SK-MEL-5 (cell line): ENCODE measurements around the gene VDR. TPM values are rescaled to one million over a fixed set of nuclear protein-coding genes. Genes with fewer than 3 reads are reported as not detected.

Experiments used
- DNase-seq: peaks from one replicate; pipeline ENCODE4 v3.0.0-alpha.2; 2016; ENCODE audit warnings: low read depth, low spot score
- in situ Hi-C: cut with HindIII; loops from 2 replicates; pipeline ENCODE4 v1.10.0; 2016; ENCODE audit warnings: low sequenced_read_pairs, high pct_unique_total_duplicates, low pct_unique_long_range_greater_than_20kb
- total RNA-seq: library from RNA; depleted of rRNA; stranded (reverse); fragments of >200 nt; shearing (Covaris generic); gene quantifications from 2 replicates; pipeline ENCODE4 v1.2.3, GENCODE V29; 2014

Gene VDR
- total RNA-seq, 1 experiment from 2014 or later, result 1.4 TPM

DNA sequence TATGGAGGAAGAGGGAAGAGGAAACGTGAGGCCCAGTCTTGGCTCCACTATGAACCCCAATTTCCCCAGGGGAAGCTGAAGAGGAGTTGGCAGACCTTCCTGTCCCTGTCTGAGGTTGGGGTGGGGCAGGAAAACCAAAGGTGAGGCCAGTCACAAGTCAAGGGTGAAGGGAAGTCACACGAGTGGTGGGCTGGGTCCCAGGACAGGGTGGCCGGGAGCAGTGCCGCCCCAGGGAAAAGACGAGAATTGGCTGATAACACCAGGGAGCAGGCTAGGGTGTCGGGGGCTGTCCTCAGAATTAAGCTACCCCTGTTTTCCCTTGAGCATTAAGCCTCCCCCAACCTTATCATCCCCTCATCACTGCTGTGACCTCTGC is 3.1 kb downstream of the VDR start:
- DNase-seq, result no peak
- in situ Hi-C loops, result no loop called here

- in situ Hi-C loops, result no loop called here
- no peak for DNase-seq
These were observed 3.6 kb downstream of the VDR start for GRCh38 chr12:47901063-47901717.

- no peak for DNase-seq
- in situ Hi-C loops, result no loop called here
These were observed 4.4 kb downstream of the VDR start for GRCh38 chr12:47900131-47901062.

GRCh38 chr12:47899466-47899865 is 5.3 kb downstream of the VDR start:
- DNase-seq, result no peak
- in situ Hi-C loops, result no loop called here

DNA sequence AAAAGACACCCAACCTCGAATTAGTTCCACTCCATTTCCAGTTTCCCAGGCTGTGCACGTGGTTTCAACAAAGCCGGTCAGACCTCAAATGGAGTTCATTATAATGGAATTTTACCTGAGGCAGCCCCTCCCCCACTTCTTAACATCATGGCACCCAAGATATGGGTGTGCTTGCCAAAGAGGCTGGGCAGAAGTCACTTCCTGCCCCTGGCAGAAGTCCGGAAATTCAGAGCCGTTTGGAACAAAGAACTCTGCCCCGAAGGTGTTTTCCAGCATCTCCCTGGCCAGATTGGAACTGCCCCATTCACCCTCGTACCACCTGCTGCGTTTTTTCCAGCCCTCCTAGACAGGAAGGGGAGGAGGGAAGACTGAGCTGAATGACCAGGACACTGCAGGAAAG is 8.2 kb downstream of the VDR start:
- in situ Hi-C loops, result no loop called here

GRCh38 chr12:47896022-47896421 is 8.8 kb downstream of the VDR start:
- in situ Hi-C loops, result no loop called here
- DNase-seq, result no peak

More for the DNA sequence above, 8.2 kb downstream of the VDR start:
- DNase-seq, result peak; percentile 55

GRCh38 chr12:47894652-47895051 is 10.1 kb downstream of the VDR start:
- in situ Hi-C loops, result no loop called here
- DNase-seq, result no peak

DNA sequence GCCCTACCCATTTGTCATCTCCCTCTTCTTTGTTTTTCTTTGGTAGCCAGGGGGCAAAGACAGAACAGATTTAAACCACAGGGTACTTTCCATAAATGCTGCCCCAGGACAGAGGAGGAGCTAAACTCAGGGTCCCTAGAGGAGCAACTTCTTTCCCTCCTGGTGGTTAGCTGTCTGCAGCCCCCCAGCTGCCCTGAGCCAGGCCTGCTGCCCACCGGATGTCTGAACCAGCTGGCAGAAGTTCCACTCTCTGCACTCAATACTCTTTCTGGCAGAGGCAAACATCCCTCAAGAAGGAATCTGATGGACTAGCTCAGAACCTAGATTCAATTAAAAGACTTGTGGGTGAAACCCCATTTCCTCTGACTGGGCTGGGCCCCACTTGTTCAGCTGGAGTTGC is 10.7 kb downstream of the VDR start:
- DNase-seq, result no peak

GRCh38 chr12:47892819-47893218 is 12.0 kb downstream of the VDR start:
- no peak for DNase-seq
- in situ Hi-C loops, result no loop called here

More for the DNA sequence above, 10.7 kb downstream of the VDR start:
- in situ Hi-C loops, result no loop called here

- in situ Hi-C loops, result no loop called here
These were observed 13.4 kb downstream of the VDR start for GRCh38 chr12:47891356-47891755.

GRCh38 chr12:47889040-47889439 is 15.8 kb downstream of the VDR start:
- in situ Hi-C loops, result no loop called here
- DNase-seq, result no peak

More at GRCh38 chr12:47891356-47891755, 13.4 kb downstream of the VDR start:
- no peak for DNase-seq

- in situ Hi-C loops, result no loop called here
- no peak for DNase-seq
These were observed 16.5 kb downstream of the VDR start for GRCh38 chr12:47888153-47888819.

GRCh38 chr12:47887529-47887928 is 17.3 kb downstream of the VDR start:
- no peak for DNase-seq
- in situ Hi-C loops, result no loop called here

DNA sequence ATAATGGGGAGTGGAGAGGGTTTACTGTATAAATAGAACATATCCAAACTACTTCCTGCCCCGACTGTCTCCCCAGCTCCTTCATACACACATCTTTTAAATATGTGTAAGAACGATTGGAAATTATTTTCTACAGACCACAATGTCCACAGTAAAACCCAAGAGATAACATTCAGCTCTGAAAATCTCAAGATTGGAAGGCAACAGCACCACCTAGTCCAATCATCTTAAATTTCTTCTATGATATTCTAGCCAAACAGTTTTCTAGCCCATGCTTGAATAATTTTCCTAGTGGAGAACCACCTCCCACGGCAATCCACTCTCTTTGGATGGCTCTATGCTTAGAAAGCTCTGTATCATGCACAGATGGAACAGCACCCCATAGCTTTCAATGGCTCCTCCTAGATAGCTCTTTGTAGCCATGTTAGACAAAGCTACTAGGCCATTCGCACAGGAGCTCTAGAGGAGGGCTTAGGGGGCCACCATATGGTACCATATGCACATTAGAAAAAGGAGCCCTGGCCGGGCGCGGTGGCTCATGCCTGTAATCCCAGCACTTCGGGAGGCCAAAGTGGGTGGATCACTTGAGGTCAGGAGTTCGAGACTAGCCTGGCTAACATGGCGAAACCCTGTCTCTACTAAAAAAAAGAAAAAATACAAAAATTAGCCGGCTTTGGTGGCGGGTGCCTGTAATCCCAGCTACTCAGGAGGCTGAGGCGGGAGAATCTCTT is 18.1 kb downstream of the VDR start:
- DNase-seq, result no peak
- in situ Hi-C loops, result no loop called here

- DNase-seq, result peak; percentile 69
- in situ Hi-C loops, result no loop called here
These were observed 19.2 kb downstream of the VDR start for GRCh38 chr12:47885566-47885965.

GRCh38 chr12:47885012-47885501 is 19.7 kb downstream of the VDR start:
- in situ Hi-C loops, result no loop called here
- no peak for DNase-seq

DNA sequence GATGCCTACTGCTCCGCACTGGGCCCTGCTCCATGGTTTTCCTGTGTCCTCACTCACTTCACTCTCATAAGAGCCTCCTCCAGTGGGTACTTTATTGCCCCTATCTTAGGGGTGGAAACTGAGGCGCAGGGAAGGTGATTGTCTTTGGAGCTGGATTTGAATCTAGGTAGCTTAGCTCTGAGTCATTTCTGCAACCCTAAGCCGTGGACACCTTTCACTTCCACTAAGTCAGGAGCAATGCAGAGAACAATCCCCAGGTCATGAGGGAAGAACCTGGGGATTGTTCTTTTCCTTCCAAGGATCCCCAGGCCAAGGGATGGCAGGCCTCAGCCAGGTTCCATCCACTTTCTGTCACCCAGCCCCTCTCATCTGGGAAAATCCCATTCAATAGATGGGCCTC is 20.3 kb downstream of the VDR start:
- in situ Hi-C loops, result no loop called here
- no peak for DNase-seq
